HG03280 (cell line): ENCODE measurements around the gene FBXO2.
"Not testable (repeated sequence)": the region's sequence is repeated elsewhere in the genome, so short reads cannot be mapped to it uniquely, and the experiment has no call there.

Experiments
- ATAC-seq: cut with Tn5 transposase; IDR thresholded peaks from one replicate; pipeline ENCODE4 v1.9.1; 2021; ENCODE audit warnings: mild to moderate bottlenecking, moderate library complexity; ENCODE audit not compliant: unreplicated experiment

Gene FBXO2

GRCh38 chr1:11629184-11630016 lies 24.8 kb downstream of the FBXO2 start:
- ATAC-seq, result no peak

DNA sequence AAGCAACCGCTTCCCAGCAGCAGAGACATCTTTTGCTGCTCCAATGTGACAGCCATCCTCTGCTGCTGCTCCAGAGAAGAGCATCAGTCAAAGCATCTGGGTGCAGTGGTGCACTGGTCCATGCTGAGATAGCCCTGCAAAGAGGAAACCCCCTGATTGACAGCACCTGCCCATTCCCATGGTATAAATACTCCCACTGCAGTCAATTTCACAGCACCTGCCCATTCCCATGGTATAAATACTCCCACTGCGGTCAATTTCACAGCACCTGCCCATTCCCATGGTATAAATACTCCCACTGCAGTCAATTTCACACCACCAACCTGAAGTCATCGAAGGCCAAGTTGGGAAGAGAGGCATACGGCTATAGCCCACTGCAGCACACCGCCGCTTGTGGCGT lies 25.5 kb downstream of the FBXO2 start:
- ATAC-seq, result no peak

- ATAC-seq, result no peak
Observed at GRCh38 chr1:11626551-11626950, 27.7 kb downstream of the FBXO2 start.

DNA sequence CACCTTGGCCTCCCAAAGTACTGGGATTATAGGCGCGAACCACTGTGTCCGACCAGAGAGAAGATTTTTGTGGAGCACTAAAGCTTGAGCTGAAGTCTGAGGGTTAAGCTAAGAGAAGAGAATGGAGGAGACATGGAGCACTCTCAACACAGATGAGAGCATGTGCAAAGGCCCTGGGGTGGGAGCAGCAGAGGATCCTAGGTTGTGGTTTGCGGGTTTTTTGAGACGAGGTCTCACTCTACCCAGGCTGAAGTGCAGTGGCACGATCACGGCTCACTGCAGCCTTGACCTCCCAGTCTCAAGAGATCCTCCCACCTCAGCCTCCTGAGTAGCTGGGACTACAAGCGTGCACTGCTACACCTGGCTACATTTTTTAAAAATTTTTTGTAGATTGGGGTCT lies 30.5 kb downstream of the FBXO2 start:
- no peak for ATAC-seq

- no peak for ATAC-seq
Observed at GRCh38 chr1:11622398-11622797, 31.8 kb downstream of the FBXO2 start.

- no peak for ATAC-seq
Observed at GRCh38 chr1:11620924-11621323, 33.3 kb downstream of the FBXO2 start.

- no peak for ATAC-seq
Observed at GRCh38 chr1:11620405-11620804, 33.8 kb downstream of the FBXO2 start.

DNA sequence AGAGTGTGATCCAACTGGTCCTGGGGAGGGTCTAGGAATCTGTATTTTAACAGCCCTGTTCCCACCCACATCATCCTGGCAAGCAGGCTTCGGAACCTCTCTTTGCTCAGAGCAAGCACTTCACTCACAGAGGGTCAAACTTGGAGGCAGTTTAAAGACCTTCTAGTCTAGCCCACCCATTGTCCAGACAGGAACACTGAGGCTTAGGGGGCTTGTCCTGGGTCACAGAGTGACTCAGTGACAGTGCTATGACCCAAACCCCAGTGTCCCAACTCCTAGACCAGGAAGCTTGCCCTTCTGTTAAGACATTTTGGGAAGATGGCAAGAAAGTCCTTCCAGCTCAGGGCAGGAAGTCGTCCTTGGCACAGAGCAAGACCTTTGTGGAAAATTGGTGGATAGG lies 36.5 kb downstream of the FBXO2 start:
- ATAC-seq, result no peak

- ATAC-seq, result no peak
Observed at GRCh38 chr1:11617314-11617713, 36.9 kb downstream of the FBXO2 start.

GRCh38 chr1:11616766-11617165 lies 37.5 kb downstream of the FBXO2 start:
- no peak for ATAC-seq

DNA sequence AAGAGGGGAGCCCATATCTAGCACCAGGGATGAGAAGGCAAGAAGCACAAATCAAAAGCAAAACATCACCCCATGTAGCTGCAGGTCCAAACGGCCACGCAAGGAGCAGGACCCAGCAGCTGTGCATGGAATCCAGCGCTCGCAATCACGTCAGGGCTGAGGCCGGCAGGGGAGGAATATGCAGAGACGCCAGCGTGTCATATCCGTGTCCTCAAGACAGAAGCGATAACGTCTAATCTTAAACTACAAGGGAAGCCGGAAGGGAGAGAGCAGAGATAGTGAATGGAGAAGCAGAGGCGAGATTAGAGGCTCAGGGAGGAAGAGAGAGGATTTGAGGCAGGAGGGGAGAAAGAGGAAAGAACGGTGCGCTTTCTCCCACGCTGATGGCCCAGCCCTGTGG lies 39.1 kb downstream of the FBXO2 start:
- ATAC-seq, result no peak

- ATAC-seq, result no peak
Observed at GRCh38 chr1:11613347-11613746, 40.9 kb downstream of the FBXO2 start.

DNA sequence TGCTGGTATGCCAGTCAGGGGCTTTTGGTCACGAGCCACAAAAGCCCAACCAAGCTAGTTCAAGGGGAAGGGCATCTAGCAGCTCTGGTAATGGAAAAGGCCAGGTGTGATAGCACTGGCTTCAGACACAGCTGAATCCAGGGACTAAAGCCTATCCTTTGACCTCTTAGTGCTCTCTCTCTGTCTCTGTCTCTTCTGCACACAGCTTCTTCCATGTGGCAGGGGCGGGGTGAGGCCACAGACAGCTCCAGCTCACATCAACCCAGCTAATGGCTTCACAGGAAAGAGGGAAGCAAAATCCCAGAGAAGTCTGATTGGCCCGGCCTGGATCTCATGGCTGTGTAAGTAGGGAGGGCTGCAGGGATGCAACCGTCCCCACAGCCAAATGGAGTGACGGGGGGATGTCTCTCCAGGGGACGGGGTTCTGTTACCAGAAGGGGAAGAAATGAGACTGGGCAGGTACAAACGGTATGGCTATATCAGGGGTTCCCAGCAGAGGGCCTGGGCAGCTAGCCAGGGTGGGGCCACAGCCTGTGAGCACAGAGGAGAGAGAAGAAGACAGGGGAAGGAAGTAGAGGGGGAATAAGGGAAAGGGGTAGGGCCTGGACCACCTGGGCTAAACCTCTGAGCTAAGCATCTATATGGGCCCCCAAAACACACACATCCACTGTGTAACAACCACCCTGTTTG lies 42.4 kb downstream of the FBXO2 start:
- ATAC-seq, result no peak

GRCh38 chr1:11610629-11611180 lies 43.5 kb downstream of the FBXO2 start:
- ATAC-seq, result no peak

- ATAC-seq, result not testable (repeated sequence)
Observed at GRCh38 chr1:11609378-11609777, 44.9 kb downstream of the FBXO2 start.

DNA sequence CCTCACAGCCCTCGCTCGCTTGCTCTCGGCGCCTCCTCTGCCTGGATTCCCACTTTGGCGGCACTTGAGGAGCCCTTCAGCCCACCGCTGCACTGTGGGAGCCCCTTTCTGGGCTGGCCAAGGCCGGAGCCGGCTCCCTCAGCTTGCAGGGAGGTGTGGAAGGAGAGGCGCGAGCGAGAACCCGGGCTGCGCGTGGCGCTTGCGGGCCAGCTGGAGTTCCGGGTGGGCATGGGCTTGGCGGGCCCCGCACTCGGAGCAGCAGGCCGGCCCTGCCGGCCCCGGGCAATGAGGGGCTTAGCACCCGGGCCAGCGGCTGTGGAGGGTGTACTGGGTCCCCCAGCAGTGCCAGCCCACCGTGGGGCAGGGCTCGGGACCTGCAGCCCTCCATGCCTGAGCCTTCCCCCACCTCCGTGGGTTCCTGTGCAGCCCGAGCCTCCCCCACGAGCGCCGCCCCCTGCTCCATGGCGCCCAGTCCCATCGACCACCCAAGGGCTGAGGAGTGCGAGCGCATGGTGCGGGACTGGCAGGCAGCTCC lies 45.6 kb downstream of the FBXO2 start:
- not testable (repeated sequence) for ATAC-seq

DNA sequence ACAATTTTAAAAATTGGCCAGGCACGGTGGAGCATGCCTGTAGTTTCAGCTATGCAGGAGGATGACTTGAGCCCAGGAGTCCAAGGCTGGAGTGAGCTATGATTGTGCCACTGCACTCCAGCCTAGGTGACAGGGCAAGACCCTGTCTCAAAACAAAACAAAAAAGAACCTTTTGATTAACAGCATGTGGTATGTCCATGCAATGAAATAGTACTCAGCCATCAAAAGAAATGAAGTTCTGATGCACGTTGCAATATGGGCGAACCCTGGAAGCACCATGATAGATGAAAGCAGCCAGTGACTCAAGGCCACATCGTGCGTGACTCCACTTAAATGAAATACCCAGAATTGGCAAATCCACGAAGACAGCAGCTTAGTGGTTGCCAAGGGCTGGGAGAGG lies 47.5 kb downstream of the FBXO2 start:
- no peak for ATAC-seq

- ATAC-seq, result no peak
Observed at GRCh38 chr1:11602981-11603380, 51.2 kb downstream of the FBXO2 start.

DNA sequence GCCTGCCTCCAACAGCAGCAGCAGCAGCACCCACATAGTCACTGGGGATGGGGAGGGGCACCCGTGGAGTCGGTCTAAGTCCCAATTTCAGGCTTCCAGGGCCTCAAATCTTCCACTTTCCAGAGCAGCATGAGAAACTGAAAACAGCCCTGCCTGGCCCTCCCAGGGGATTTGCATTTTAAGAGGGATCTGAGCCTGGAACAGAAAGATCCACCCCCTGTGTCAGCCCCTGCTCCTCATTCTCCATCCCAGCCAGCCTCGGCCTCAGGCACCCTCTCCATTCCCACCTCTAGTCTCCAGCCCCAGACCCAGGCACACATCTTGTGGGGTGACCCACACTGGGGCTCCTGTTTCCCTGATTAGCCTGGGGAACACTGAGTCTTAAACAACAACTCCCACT lies 51.8 kb downstream of the FBXO2 start:
- no peak for ATAC-seq

GRCh38 chr1:11600836-11601235 lies 53.4 kb downstream of the FBXO2 start:
- no peak for ATAC-seq

GRCh38 chr1:11599891-11600576 lies 54.2 kb downstream of the FBXO2 start:
- ATAC-seq, result no peak
